ENCODE results near the gene CIBAR2.

The CIBAR2 gene

GRCh38 chr16:85091522-85091910 lies 20.8 kb downstream of the CIBAR2 start:
- no peak for DNase-seq (ENCODE audit: low read depth)
- no peak overlapping the region for H3K4me3 ChIP-seq (ENCODE audit: low read depth, low read length)
- TF ChIP-seq, protein P1, sequence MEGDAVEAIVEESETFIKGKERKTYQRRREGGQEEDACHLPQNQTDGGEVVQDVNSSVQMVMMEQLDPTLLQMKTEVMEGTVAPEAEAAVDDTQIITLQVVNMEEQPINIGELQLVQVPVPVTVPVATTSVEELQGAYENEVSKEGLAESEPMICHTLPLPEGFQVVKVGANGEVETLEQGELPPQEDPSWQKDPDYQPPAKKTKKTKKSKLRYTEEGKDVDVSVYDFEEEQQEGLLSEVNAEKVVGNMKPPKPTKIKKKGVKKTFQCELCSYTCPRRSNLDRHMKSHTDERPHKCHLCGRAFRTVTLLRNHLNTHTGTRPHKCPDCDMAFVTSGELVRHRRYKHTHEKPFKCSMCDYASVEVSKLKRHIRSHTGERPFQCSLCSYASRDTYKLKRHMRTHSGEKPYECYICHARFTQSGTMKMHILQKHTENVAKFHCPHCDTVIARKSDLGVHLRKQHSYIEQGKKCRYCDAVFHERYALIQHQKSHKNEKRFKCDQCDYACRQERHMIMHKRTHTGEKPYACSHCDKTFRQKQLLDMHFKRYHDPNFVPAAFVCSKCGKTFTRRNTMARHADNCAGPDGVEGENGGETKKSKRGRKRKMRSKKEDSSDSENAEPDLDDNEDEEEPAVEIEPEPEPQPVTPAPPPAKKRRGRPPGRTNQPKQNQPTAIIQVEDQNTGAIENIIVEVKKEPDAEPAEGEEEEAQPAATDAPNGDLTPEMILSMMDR (IDR thresholded peaks at IDR 0.05; ENCODE audit: low read depth, low read length, missing control alignments) = no peak
- in situ Hi-C loops (cut with HindIII; ENCODE audit: low sequenced_read_pairs) = no loop called here

DNA sequence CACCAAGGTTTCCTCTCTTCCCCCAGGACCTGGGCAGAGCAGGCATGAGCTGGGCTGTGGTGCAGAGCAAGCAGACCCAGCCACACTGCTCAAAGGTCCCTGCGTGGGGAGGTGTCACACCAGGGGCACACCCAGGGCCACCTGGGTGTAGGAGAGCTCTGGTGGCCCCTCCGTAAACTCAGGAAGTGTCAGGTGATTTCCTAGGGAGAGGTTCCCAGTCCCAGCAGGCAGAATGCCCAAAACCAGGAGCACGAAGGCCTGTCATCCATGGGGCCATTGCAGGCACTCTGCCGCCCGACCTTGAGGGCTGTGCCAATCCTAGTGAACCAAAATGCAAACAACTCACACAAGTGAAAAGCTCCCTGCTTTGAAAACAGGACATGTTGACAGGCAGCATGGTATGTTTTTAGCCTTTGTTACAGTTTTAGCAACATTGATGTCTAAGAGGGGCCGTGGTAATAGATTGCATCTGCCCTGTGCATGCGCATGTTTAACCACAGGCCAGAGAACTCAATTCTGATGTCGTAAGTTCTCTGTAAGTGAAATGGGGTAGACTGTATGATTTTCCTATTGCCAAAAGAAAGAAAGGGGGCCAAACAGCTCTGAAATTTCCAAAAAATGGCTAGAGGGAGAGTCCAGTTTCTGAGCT lies 21.3 kb downstream of the CIBAR2 start:
- no peak for DNase-seq (ENCODE audit: low read depth)
- in situ Hi-C loops (cut with HindIII; ENCODE audit: low sequenced_read_pairs) = no loop called here

DNA sequence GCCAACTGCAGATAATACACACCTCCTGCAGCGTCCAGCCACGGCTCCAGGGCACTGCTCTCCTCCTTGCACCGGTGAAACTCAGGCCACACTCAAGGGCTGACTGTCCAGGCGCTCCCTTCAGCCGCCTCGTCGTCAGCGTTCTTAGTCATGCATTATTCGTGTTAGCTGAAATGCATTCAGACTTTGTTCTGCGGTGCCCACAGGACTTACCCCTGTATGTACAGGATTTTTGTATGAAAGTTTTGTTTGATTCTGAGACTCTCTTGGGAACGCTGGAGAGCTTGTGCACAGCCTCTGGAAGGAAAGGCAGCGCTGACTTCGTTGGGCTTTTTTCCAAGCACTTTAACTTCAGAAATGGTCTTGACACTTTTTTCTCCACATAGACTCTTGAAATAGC lies 22.1 kb downstream of the CIBAR2 start:
- DNase-seq (ENCODE audit: low read depth) = no peak
- in situ Hi-C loops (cut with HindIII; ENCODE audit: low sequenced_read_pairs) = no loop called here
- H3K4me3 ChIP-seq (ENCODE audit: low read depth, low read length) = no peak overlapping the region
- TF ChIP-seq, protein P1 (IDR thresholded peaks at IDR 0.05; ENCODE audit: low read depth, low read length, missing control alignments) = no peak

More for the DNA sequence above, 21.3 kb downstream of the CIBAR2 start:
- H3K4me3 ChIP-seq (ENCODE audit: low read depth, low read length) = no peak overlapping the region
- TF ChIP-seq, protein P1 (IDR thresholded peaks at IDR 0.05; ENCODE audit: low read depth, low read length, missing control alignments) = no peak

DNA sequence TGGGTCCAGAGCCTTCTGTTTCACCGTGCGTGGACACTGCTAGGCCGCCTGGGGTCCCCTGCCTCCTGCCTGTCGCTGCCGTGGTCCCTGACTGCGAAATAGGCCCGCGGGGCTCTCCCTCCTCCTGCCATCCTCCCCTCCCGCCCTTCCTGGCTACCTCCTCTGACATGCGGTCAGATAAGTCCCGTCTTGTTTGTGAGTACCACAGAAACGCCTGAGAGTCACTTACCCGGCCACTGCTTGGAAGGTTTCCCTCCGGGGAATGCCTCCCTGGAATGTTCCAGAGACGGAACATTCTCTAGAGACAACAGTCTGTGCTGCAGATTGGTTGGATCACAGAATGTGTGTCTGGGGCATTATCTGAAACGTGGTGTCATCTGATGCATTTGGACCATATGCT lies 22.7 kb downstream of the CIBAR2 start:
- DNase-seq (ENCODE audit: low read depth) = no peak
- TF ChIP-seq, protein P1 (IDR thresholded peaks at IDR 0.05; ENCODE audit: low read depth, low read length, missing control alignments) = no peak
- no peak overlapping the region for H3K4me3 ChIP-seq (ENCODE audit: low read depth, low read length)
- in situ Hi-C loops (cut with HindIII; ENCODE audit: low sequenced_read_pairs) = no loop called here

DNA sequence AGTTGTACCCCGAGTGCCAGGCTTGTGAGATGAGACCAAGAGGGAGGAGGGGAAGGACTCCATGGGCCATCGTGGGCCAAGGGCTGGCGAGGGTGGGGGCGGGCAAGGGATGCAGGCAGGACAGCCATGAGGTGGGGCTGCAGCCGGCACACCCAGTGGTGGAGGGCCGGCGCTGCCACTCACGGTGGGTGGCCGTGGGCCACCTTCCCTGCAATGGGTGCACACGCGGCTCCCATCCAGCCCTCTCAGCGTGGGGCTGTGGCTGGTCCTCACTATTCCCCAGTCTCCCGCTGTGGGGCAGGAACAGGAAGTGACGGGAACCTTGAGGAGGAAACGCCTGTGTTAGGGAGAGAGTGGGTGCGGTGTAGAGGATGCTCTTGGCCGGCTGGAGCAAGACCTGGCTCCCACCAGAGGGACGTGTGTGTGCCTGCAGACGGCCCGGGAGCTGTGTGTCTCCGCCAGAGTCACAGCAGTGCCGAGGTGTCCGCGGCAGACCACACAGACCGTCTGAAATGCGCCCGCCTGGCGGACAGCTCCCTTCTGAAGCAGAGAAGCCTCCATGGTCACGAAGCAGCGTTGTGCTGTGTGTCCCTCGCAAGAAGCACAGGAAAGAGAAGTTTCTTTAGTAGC lies 23.6 kb downstream of the CIBAR2 start:
- H3K4me3 ChIP-seq (ENCODE audit: low read depth, low read length) = no peak overlapping the region
- DNase-seq (ENCODE audit: low read depth) = no peak
- in situ Hi-C loops (cut with HindIII; ENCODE audit: low sequenced_read_pairs) = no loop called here
- TF ChIP-seq, protein P1 (IDR thresholded peaks at IDR 0.05; ENCODE audit: low read depth, low read length, missing control alignments) = no peak

DNA sequence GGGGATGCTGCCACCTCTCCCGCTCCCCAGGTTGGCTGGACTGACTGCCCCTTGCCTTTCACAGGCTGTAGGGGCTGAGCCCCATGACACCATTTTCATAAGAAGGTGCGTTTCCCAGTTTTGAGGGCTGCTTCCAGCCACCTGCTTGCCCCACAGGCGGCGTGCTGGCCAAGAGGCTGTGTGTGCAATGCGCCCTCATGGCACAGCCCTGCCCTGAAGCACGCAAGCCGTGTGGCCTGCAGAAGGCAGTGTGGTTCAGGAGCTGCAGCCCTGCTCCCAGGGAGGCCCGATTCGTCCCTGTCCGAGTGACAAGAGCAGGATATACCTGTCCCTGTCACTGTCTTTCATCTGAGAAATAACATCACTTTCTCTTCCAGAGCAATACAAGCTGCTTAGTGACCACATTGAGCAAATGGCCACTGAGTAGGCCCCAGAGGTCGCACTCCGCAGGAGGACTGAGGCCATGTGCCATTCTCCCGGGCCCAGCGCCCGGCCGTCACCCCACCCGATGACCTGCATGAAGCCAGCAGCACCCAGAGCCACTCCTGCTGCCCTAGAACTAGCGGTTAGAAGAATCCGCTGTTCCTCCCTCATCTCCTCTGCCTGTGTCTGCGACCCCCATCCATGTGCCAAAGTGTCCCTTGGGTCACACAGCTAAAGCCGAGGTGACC lies 24.2 kb downstream of the CIBAR2 start:
- in situ Hi-C loops (cut with HindIII; ENCODE audit: low sequenced_read_pairs) = no loop called here
- no peak for DNase-seq (ENCODE audit: low read depth)
- H3K4me3 ChIP-seq (ENCODE audit: low read depth, low read length) = no peak overlapping the region
- TF ChIP-seq, protein P1 (IDR thresholded peaks at IDR 0.05; ENCODE audit: low read depth, low read length, missing control alignments) = no peak
